ENCODE data around the gene RAC2.

DNA sequence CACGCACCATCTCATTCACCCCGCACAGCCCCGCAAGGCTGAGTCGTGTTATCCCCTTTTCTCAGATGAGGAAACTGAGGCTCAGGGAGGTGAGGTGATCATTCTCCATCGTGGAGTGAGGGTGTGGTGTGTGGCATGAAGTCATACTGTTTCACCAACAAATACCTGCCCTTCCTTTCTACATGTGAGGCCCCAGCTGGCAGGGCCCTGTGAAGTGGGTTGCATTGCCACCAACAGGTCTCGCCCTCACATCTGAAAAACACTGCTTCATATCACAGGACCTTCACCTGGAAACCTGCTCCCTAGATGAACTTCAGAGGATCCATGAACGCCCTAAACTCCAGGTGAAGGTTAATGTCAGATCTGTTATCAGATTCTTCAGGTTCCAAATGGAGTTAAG is 36.1 kb downstream of the RAC2 start:
- TF ChIP-seq EZH2 (IDR thresholded peaks at IDR 0.05; ENCODE audit: borderline replicate concordance) (no peak), CTCF (IDR thresholded peaks at IDR 0.05; ENCODE audit: poor library complexity) (no peak), EZH2phosphoT487 (IDR thresholded peaks at IDR 0.05; ENCODE audit: low read depth, severe bottlenecking, unreplicated experiment) (no peak)
